ENCODE data around the gene CNOT8. TPM values are rescaled to one million over a fixed set of nuclear protein-coding genes. Genes with fewer than 3 reads are reported as not detected.
A peak's percentile ranks its signal among the peaks of the same experiment; 100 is the strongest.

CNOT8 gene
- total RNA-seq, 1 experiment from 2014 or later: 45.0 TPM

DNA sequence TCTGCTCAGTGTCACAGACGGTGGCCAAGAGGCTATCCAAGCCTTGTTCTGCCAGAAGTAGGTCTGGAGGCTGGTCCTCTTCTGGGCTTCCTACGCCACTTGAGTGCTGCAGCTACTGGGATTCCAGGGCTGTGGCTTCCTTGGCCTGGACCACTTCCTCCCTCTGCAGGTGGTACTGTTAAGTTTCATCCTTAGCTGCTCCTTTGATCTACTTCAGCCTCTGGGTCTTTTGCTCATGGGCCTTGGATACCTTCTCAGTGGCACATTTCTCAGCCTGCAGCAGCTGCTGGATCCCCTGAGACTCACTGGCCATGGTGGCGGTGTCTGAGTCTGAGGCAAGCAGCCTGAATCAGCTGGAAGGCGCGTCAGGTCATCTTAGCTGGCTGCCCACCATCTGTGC, 10.3 kb downstream of the CNOT8 start:
- no peak overlapping the region for H3K9ac ChIP-seq (ENCODE audit: low read length)
- H2AFZ ChIP-seq (ENCODE audit: low read depth, low read length, poor library complexity, severe bottlenecking): no peak overlapping the region
- BruUV-seq (replicated peaks): no TSS peak
- CTCF ChIA-PET: interaction anchor here (1.9 kb wide), 1 partner anchor 219 kb away, joined by 6 read pairs; no protein-coding TSS in a partner anchor
- H3K4me1 ChIP-seq (ENCODE audit: control insufficient read depth in 1 of 2, insufficient read depth in 2 of 2, low read length in 2 of 2): no peaks in the 10 kb centered on the region
- peak; percentile 67 for ATAC-seq
- no peak overlapping the region for H3K4me3 ChIP-seq (replicated peaks in 1 of 2; ENCODE audit: low read depth in 1 of 2, low read length in 2 of 2)
- RAD21 ChIA-PET (ENCODE audit: low non-redundant PET in 1 of 2, low total read pairs in 2 of 2, uncharacterized antibody in 2 of 2, unreplicated experiment in 2 of 2): no interaction called here
- H4K20me1 ChIP-seq (ENCODE audit: insufficient read depth): no peaks in the 10 kb centered on the region
- TF ChIP-seq, protein P1, sequence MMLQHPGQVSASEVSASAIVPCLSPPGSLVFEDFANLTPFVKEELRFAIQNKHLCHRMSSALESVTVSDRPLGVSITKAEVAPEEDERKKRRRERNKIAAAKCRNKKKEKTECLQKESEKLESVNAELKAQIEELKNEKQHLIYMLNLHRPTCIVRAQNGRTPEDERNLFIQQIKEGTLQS (IDR thresholded peaks at IDR 0.05): no peak
- TF ChIP-seq RAD21 (IDR thresholded peaks at IDR 0.05; ENCODE audit: low read depth): peak; percentile 63
- no peak for TF ChIP-seq ZNF274 (IDR thresholded peaks at IDR 0.05; ENCODE audit: low read depth, low read length)
- TF ChIP-seq TCF7L2 (IDR thresholded peaks at IDR 0.05; ENCODE audit: borderline replicate concordance, extremely low read depth, insufficient read depth, insufficient read length): peak; percentile 69
- TF ChIP-seq SP1 (IDR thresholded peaks at IDR 0.05; ENCODE audit: low read depth): no peak
- no peak for TF ChIP-seq SIN3A (IDR thresholded peaks at IDR 0.05; ENCODE audit: low read depth)
- TF ChIP-seq, protein P2, sequence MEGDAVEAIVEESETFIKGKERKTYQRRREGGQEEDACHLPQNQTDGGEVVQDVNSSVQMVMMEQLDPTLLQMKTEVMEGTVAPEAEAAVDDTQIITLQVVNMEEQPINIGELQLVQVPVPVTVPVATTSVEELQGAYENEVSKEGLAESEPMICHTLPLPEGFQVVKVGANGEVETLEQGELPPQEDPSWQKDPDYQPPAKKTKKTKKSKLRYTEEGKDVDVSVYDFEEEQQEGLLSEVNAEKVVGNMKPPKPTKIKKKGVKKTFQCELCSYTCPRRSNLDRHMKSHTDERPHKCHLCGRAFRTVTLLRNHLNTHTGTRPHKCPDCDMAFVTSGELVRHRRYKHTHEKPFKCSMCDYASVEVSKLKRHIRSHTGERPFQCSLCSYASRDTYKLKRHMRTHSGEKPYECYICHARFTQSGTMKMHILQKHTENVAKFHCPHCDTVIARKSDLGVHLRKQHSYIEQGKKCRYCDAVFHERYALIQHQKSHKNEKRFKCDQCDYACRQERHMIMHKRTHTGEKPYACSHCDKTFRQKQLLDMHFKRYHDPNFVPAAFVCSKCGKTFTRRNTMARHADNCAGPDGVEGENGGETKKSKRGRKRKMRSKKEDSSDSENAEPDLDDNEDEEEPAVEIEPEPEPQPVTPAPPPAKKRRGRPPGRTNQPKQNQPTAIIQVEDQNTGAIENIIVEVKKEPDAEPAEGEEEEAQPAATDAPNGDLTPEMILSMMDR (IDR thresholded peaks at IDR 0.05 in 2 of 3, conservative IDR thresholded peaks at IDR 0.05 in 1 of 3; ENCODE audit: borderline replicate concordance in 1 of 3, insufficient read depth in 1 of 3, low read depth in 2 of 3, low read length in 2 of 3): peak in 2 of 3 experiments; percentile 19 to 29; a peak in 1 of 6 replicates
- H3K27ac ChIP-seq (ENCODE audit: low read depth, low read length): no peak overlapping the region
- H3K9me3 ChIP-seq (ENCODE audit: control insufficient read depth in 1 of 2, insufficient read depth in 1 of 2, low read depth in 1 of 2, low read length in 2 of 2): no peaks in the 10 kb centered on the region
- peaks cover 23 to 30% of the 10 kb centered on the region in 2 experiments for H3K36me3 ChIP-seq (ENCODE audit: control insufficient read depth in 1 of 2, insufficient read depth in 2 of 2, low read length in 2 of 2)
- H3K27me3 ChIP-seq (ENCODE audit: insufficient read depth, low read length): no peaks in the 10 kb centered on the region
- no peaks in the 10 kb centered on the region for H3K9me2 ChIP-seq (ENCODE audit: insufficient read depth)
- POLR2A ChIA-PET: no interaction called here
- peaks cover 3% of the 10 kb centered on the region for H3K79me2 ChIP-seq (ENCODE audit: insufficient read depth, low read length)
- intact Hi-C loops (cut with micrococcal nuclease): loop anchor here (1.0 kb wide), 1 partner anchor 218 kb away; no protein-coding TSS in a partner anchor
- DNase-seq (ENCODE audit: low read depth, low spot score): no peak
- H3K4me2 ChIP-seq (ENCODE audit: low read length): no peak overlapping the region

DNA sequence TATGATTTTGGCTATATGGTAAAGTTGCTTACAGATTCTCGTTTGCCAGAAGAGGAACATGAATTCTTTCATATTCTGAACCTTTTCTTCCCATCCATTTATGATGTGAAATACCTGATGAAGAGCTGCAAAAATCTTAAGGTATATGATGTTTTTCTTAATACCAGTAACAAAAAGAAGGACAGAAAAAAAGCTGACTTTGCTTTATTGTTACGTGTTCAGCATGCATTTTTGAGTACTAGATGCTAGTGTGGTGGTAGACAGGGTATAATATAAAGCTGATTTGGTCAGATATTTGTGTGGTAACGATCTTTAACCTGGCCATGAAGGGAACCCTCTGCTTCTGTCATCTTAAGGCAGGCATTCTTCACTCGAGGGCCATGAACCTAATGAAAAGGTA, 13.3 kb downstream of the CNOT8 start:
- ChIA-PET RAD21 (ENCODE audit: low non-redundant PET in 1 of 2, low total read pairs in 2 of 2, uncharacterized antibody in 2 of 2, unreplicated experiment in 2 of 2) (no interaction called here), CTCF (no interaction called here), POLR2A (no interaction called here)
- Histone ChIP-seq H3K4me1 (ENCODE audit: control insufficient read depth in 1 of 2, insufficient read depth in 2 of 2, low read length in 2 of 2) (no peaks in the 10 kb centered on the region), H2AFZ (ENCODE audit: low read depth, low read length, poor library complexity, severe bottlenecking) (no peak overlapping the region), H3K79me2 (ENCODE audit: insufficient read depth, low read length) (no peaks in the 10 kb centered on the region), H3K9me2 (ENCODE audit: insufficient read depth) (no peaks in the 10 kb centered on the region), H3K9ac (ENCODE audit: low read length) (no peak overlapping the region), H3K27me3 (ENCODE audit: insufficient read depth, low read length) (no peaks in the 10 kb centered on the region), H4K20me1 (ENCODE audit: insufficient read depth) (no peaks in the 10 kb centered on the region), H3K9me3 (ENCODE audit: control insufficient read depth in 1 of 2, insufficient read depth in 1 of 2, low read depth in 1 of 2, low read length in 2 of 2) (no peaks in the 10 kb centered on the region), H3K36me3 (ENCODE audit: control insufficient read depth in 1 of 2, insufficient read depth in 2 of 2, low read length in 2 of 2) (peaks cover 30 to 44% of the 10 kb centered on the region in 2 experiments), H3K4me2 (ENCODE audit: low read length) (no peak overlapping the region), H3K4me3 (replicated peaks in 1 of 2; ENCODE audit: low read depth in 1 of 2, low read length in 2 of 2) (no peak overlapping the region), H3K27ac (ENCODE audit: low read depth, low read length) (no peak overlapping the region)
- TF ChIP-seq, protein P2 (IDR thresholded peaks at IDR 0.05 in 2 of 3, conservative IDR thresholded peaks at IDR 0.05 in 1 of 3; ENCODE audit: borderline replicate concordance in 1 of 3, insufficient read depth in 1 of 3, low read depth in 2 of 3, low read length in 2 of 3): no peak
- TF ChIP-seq SP1 (IDR thresholded peaks at IDR 0.05; ENCODE audit: low read depth): no peak
- TF ChIP-seq RAD21 (IDR thresholded peaks at IDR 0.05; ENCODE audit: low read depth): no peak
- TF ChIP-seq JUND (IDR thresholded peaks at IDR 0.05): no peak
- TF ChIP-seq FOSL1 (IDR thresholded peaks at IDR 0.05; ENCODE audit: low read depth): no peak
- TF ChIP-seq ELF1 (IDR thresholded peaks at IDR 0.05; ENCODE audit: borderline replicate concordance, low read depth): no peak
- TF ChIP-seq SRF (IDR thresholded peaks at IDR 0.05; ENCODE audit: low read depth): no peak
- TF ChIP-seq EGR1 (IDR thresholded peaks at IDR 0.05; ENCODE audit: low read depth): no peak
- ATAC-seq (no peak), DNase-seq (ENCODE audit: low read depth, low spot score) (no peak)
- no TSS peak for BruUV-seq (replicated peaks)
- intact Hi-C loops (cut with micrococcal nuclease): no loop called here
